ENCODE results near the gene OR4N2.

DNA sequence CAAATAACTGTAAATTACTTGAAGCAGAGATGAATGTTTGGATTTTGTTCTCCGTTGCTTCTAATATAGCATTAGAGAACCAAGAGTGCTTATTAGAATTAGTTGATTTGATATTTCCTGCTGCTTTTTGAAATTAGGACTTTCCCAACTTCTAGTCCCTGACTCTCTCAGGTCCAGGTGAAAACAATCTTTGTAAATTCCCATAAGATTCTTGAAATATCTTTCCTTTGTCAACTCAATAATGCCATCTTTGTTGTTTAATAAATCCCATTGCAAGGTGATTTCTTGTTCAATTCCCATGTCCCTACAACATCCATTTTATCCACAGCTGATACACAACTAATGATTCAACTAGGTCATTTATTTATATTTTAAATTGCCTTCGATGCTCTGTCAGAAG, 71.3 kb downstream of the OR4N2 start, which contains the start of gene OR4K2:
- TF ChIP-seq CTCF (optimal IDR thresholded peaks at IDR 0.05 in 1 of 3, IDR thresholded peaks at IDR 0.05 in 1 of 3, conservative IDR thresholded peaks at IDR 0.05 in 1 of 3; ENCODE audit: extremely low read depth in 1 of 3, insufficient read depth in 2 of 3, low read length in 3 of 3) (no peak), EZH2 (IDR thresholded peaks at IDR 0.05; ENCODE audit: low read length) (no peak)

All from keratinocyte (primary cell).